GM18861 (cell line): ENCODE measurements around the gene SEMA3G.

Source experiments
- ATAC-seq: cut with Tn5 transposase; IDR thresholded peaks from one replicate; pipeline ENCODE4 v1.9.1; 2021; ENCODE audit not compliant: unreplicated experiment

The SEMA3G gene

GRCh38 chr3:52440249-52440551, 4.7 kb downstream of the SEMA3G start:
- ATAC-seq = no peak

DNA sequence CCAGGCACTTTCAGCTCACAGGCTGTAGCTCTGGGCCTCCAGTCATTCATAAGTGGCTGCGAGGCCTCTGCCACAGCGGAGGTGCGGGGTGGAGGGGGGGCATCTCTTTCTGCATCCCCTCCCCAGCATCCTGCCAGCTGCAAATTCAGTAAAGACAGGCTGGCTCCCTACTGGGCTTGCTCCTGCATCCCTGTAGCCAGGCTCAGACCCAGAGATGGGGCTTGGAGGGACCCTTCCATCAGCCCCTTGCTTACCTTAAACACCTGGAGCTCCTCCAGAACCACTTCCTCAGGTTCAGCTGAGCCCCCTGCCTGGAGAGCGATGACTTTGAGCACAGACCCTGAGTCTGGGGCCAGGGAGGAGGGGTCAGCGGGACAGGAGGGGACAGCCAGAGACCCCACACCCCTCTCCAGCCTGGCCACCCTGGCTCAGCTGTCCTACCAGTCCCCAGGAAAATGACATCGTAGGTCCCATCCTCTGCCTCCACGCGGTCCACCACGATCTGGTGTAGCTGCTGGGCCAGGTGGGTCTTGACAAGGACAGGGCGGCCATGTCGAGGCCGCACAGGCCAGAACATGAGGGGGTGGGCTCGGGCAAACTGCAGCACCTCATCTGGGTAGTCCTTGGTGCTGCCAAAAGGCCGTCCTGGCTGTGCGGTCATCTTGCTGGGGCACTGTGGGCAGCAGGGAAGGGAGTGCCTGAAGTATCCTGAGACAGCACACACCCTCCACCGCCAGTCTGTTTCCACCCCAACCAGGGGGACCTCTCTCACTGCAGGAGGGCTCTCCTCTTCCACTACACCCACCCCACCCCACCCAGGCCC, 5.3 kb downstream of the SEMA3G start:
- no peak for ATAC-seq

DNA sequence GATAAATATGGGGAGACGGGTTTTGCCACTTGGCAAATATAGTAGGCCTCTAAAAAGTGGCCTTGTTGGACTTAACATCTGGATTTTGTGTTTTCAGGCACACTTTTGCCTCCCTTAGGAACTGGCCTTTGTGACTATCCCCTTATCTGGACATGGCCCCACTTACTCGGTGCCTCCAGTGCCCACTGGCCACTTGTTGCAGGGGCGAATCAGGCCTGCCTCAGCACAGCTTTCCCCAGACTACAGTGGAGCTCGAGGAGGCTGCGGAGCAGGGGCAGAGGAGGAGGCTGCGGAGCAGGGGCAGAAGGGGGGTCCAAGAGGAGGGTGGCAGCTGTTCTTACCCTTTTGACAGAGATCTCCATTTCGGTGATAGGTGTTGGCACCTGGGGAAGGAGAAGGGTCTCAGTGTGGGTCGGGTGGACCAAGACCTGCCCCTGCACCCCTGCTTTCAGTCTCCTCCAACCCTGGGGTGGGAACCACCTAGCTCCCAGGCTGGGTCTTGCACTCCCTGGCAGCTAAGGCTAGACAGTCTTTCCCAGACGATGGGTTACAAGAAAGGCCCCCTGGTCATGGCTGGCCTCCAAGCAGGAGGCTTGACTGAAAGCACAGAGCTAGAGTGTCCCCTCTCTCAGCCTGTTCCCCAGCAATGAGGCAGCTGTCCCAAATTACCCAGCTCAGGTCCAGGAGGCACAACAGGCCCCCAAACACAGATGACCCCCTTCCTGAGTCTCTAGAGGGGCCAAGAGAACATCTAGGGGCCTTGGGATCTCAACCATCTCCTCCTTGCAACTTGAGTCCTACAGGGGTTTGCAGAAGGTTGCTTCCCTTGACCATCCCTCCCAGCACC, 6.1 kb downstream of the SEMA3G start:
- ATAC-seq = no peak

GRCh38 chr3:52438104-52438376, 6.9 kb downstream of the SEMA3G start:
- no peak for ATAC-seq

GRCh38 chr3:52437326-52438103, 7.4 kb downstream of the SEMA3G start:
- ATAC-seq = no peak

DNA sequence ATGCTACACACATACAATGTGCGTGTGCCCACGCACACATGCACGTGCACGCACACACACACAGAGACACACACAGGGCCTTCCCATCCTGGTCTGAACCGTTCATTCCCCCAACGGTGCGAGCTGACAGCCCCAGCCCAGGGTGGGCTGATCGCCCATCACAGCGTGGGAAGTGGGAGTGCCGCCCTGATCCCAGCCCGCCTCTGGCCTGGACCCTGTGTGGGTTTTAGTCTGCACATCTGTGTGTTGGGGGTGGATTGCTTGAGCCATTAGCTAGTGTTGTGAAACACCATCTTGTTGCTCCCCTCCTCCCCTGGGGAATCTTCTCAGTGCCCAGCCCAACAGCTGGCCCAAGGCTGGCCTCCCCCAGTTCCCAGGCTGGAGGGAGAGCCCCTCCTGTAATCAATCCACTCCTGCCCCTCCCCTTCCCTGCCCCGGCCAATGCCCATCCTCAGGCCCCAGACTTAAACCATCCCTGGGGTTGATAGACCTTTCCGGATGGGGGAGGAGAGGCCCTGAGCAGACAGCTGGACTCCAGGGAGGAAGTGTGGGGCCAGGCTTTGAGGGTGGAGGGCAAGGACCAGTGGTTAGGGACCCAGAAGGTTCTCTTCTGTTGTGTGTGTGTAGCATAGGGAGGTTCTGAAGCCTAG, 8.3 kb downstream of the SEMA3G start:
- ATAC-seq = no peak

- ATAC-seq = no peak
Measured at GRCh38 chr3:52435246-52436101, 9.4 kb downstream of the SEMA3G start.

DNA sequence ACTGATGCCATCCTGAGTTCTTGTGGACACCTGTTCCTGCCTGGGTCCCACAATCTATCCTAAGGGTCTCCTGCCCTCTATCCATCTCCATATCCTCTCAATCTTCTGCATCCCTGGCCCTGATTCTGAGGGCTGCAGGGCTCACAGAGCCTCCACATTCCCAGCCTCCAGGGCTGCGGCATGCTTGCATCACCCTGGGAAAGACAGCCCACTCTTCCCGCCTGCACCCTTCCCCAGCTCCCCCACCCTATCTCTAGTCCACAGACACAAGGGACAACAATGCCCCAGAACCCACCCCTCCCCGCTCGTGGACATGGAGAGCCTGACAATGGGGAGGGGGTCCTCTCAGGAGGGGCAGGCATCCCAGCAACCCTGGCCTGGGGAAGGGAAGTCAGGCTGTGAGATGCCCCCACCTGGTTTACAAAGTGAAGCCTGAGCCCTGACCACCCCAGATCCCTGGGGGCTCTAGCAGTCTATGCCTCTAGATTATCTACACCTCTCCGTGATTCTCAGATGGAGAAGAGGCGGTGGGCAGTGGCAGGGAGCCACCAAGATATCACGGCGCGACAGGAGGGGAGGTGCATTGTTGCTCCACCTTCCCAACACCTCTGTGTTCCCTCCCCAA, 10.3 kb downstream of the SEMA3G start:
- no peak for ATAC-seq

GRCh38 chr3:52433996-52434479, 10.9 kb downstream of the SEMA3G start:
- ATAC-seq = no peak

DNA sequence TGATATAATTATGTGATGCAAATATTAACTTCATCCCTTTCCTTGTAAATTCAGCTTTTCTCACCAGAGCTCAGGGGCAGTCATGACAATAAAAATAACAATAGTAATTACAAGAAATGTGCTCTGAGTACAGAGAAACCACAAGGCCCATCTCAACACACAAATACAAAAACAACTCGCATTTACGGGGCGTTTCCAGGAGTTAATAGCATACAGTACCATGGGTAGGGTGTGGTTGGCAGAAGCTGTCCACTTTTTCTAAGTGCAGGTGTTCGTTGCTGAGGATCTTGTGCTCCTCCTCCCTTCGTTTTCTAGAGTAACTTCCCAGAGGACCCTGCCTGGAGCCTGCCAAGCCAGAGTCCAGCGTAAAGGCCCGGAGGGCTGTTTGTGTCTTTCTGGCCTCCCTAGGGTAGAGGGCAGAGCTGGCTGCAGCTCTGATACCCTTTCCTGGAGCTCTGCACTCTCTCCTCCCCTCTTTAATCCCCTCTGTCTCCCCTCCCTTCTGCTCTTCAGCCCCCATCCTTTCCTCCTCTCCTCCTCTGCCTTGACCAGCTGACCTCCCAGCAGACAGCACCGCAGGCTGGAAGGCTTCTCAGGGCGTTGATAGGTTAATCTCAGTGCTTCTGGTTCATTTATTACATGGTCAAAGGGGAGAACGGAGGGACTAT, 11.4 kb downstream of the SEMA3G start:
- ATAC-seq = no peak

- no peak for ATAC-seq
Measured at GRCh38 chr3:52432691-52433141, 12.2 kb downstream of the SEMA3G start.

DNA sequence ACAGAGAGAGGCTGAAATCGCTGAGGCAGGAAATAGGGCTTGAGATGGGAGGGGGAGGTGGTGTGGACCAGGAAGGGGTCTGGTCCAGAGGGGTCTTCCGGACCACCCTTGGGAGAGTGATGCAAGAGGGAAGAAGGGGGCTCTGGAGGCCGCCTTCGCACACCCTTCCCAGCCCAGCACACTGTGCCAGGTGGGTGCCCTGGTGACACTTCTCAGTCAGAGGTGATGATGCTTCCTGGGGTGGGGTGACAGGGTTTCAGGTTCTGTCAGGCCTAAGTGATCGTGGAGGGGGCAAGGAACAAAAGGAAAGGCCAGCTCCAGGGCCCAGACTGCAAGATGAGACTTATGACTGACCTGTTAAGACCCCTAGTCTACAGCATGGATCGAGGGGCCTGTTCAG, 12.7 kb downstream of the SEMA3G start:
- no peak for ATAC-seq

- ATAC-seq = no peak
Measured at GRCh38 chr3:52431459-52432223, 13.3 kb downstream of the SEMA3G start.

DNA sequence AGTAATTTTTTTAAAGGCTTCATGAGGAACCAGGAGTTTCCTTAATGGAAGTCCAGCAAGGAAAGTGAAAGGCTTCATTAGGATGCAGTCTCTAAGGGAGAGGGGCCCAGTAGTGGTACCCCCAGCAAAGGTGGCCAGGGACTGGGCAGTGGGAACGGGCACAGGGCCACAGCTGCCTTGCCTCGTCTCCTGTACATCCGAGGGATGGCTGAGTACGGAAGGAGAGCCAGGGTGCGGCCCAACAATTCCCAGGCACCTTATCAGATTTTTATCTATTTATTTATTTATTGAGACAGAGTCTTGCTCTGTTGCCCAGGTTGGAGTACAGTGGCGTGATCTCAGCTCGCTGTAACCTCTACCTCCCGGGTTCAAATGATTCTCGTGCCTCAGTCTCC, 14.5 kb downstream of the SEMA3G start:
- ATAC-seq = no peak

DNA sequence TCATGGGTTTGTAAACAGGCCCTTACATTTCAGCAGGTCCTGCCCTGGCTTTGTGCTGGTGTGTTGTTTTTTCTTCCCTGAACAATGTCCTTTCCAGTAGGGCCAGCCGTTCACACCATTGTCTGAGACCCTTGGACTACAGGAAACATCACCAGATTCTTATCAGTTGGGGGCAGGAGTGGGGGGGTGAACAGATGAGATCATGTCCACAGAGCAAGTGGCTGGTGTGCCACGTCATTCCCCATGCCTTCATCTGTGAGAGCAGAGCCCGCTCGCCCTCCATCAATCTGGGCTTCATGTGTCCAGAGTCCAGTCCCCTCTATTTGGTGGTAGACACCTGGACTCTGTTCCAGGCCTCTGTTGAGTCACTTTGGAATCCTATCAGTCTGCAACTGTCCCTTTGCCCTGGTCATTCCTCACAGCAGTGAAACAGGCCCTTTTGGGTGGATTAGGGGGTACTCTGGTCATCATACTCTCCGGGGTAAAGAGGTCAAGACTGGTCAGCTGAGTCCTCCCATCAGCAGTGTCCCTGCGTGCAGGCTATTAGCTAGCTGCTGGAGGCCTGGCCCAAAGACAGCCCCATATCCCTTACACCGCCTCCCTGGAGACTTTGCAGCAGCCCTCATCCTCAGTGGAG, 15.0 kb downstream of the SEMA3G start:
- no peak for ATAC-seq

DNA sequence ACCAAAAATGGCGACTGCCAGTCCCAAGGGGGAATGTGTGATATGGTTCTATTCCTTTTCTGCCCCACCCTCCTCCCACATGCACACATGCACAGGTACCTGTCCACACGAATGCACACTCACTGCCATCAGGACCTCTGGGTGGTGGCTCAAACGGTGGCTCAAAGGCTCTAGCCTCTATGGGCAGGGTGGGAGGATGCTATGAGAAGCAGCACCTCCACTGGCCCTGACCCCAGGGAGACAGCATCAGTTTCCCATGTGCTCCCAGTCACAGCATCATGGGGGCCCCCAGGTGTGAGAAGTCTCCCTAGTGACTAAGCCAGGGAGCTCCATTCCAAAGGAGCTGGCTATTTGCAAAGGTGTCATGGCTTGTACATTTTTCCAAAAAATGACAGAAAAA, 15.9 kb downstream of the SEMA3G start:
- no peak for ATAC-seq

GRCh38 chr3:52428151-52429005, 16.5 kb downstream of the SEMA3G start:
- no peak for ATAC-seq
